ENCODE data around the gene SYK. TPM values are rescaled to one million over a fixed set of nuclear protein-coding genes. Genes with fewer than 3 reads are reported as not detected.

The SYK gene
- total RNA-seq, 1 donor from 2014 or later = 15.0 TPM

- no peak overlapping the region for H3K4me3 ChIP-seq (ENCODE audit: low read depth, low read length)
- no peak for TF ChIP-seq CTCF (IDR thresholded peaks at IDR 0.05; ENCODE audit: insufficient read depth, low read length, poor library complexity, severe bottlenecking)
- no peaks in the 10 kb centered on the region for H3K36me3 ChIP-seq (ENCODE audit: control insufficient read depth, insufficient read depth, low read length)
- no peak for DNase-seq (ENCODE audit: low read depth)
- no peaks in the 10 kb centered on the region for H3K27me3 ChIP-seq (ENCODE audit: control insufficient read depth, insufficient read depth, low read length)
These were observed 47.2 kb downstream of the SYK start for GRCh38 chr9:90848866-90849265.

- Histone ChIP-seq H3K4me3 (ENCODE audit: low read depth, low read length) (no peak overlapping the region), H3K36me3 (ENCODE audit: control insufficient read depth, insufficient read depth, low read length) (no peaks in the 10 kb centered on the region), H3K27me3 (ENCODE audit: control insufficient read depth, insufficient read depth, low read length) (no peaks in the 10 kb centered on the region)
- no peak for DNase-seq (ENCODE audit: low read depth)
- TF ChIP-seq CTCF (IDR thresholded peaks at IDR 0.05; ENCODE audit: insufficient read depth, low read length, poor library complexity, severe bottlenecking) = no peak
These were observed 49.8 kb downstream of the SYK start for GRCh38 chr9:90851444-90851843.

GRCh38 chr9:90853945-90854344 is 52.3 kb downstream of the SYK start:
- TF ChIP-seq CTCF (IDR thresholded peaks at IDR 0.05; ENCODE audit: insufficient read depth, low read length, poor library complexity, severe bottlenecking) = no peak
- DNase-seq (ENCODE audit: low read depth) = no peak

GRCh38 chr9:90854637-90855175 is 53.1 kb downstream of the SYK start:
- no peak for DNase-seq (ENCODE audit: low read depth)
- H3K4me3 ChIP-seq (ENCODE audit: low read depth, low read length) = no peak overlapping the region
- no peaks in the 10 kb centered on the region for H3K27me3 ChIP-seq (ENCODE audit: control insufficient read depth, insufficient read depth, low read length)
- H3K36me3 ChIP-seq (ENCODE audit: control insufficient read depth, insufficient read depth, low read length) = no peaks in the 10 kb centered on the region
- TF ChIP-seq CTCF (IDR thresholded peaks at IDR 0.05; ENCODE audit: insufficient read depth, low read length, poor library complexity, severe bottlenecking) = no peak

More at GRCh38 chr9:90853945-90854344, 52.3 kb downstream of the SYK start:
- Histone ChIP-seq H3K4me3 (ENCODE audit: low read depth, low read length) (no peak overlapping the region), H3K27me3 (ENCODE audit: control insufficient read depth, insufficient read depth, low read length) (no peaks in the 10 kb centered on the region), H3K36me3 (ENCODE audit: control insufficient read depth, insufficient read depth, low read length) (no peaks in the 10 kb centered on the region)

- no peak overlapping the region for H3K4me3 ChIP-seq (ENCODE audit: low read depth, low read length)
- TF ChIP-seq CTCF (IDR thresholded peaks at IDR 0.05; ENCODE audit: insufficient read depth, low read length, poor library complexity, severe bottlenecking) = no peak
- H3K27me3 ChIP-seq (ENCODE audit: control insufficient read depth, insufficient read depth, low read length) = no peaks in the 10 kb centered on the region
These were observed 53.7 kb downstream of the SYK start for GRCh38 chr9:90855208-90855902.

GRCh38 chr9:90857091-90857490 is 55.5 kb downstream of the SYK start:
- TF ChIP-seq CTCF (IDR thresholded peaks at IDR 0.05; ENCODE audit: insufficient read depth, low read length, poor library complexity, severe bottlenecking) = no peak
- no peak overlapping the region for H3K4me3 ChIP-seq (ENCODE audit: low read depth, low read length)
- H3K27me3 ChIP-seq (ENCODE audit: control insufficient read depth, insufficient read depth, low read length) = no peaks in the 10 kb centered on the region
- H3K36me3 ChIP-seq (ENCODE audit: control insufficient read depth, insufficient read depth, low read length) = no peaks in the 10 kb centered on the region
- DNase-seq (ENCODE audit: low read depth) = no peak

More at GRCh38 chr9:90855208-90855902, 53.7 kb downstream of the SYK start:
- no peaks in the 10 kb centered on the region for H3K36me3 ChIP-seq (ENCODE audit: control insufficient read depth, insufficient read depth, low read length)
- DNase-seq (ENCODE audit: low read depth) = no peak

Measured in kidney epithelial cell (primary cell).